ENCODE results near the gene XKR8.
"Not testable (repeated sequence)": the region's sequence is repeated elsewhere in the genome, so short reads cannot be mapped to it uniquely, and the experiment has no call there.

The XKR8 gene

DNA sequence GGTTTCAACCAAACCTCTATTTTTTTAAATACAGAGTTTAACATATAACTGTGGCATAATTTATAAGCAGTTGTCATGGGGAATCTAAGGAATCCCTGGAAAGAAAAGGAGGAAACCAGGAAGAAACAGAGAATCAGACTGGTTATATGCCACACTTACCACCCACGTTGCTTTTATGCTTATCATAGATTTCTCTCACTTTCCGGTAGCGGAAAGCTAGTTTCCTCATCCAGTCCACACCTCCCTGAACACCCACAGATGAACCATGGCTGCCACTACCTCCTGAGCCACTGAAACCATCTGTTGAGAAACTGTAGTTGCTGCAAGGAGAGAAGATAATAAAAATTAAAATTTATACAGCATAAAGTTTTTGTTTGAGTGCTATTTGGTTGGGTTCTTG lies 33.5 kb downstream of the XKR8 start:
- DNase-seq, result peak in 1 of 2 donors; percentile 33

DNA sequence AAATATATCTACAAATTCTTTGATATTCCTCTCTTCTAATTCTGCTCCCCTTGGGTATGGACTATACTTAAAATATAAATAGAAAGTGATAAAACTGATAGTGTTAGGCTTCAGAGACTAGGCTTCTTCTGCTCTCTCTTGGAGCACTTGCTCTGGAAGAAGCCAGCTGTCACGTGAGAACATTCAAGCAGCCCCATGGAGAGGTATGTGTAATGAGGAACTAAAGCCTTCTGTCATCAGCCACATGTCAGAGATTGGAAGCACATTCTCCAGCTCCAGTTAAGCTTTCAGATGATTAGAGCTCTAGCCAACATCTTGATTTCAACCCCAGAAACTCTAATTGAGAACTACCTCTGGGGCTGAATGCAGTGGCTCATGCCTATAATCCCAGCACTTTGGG lies 34.3 kb downstream of the XKR8 start:
- DNase-seq, result no peak

DNA sequence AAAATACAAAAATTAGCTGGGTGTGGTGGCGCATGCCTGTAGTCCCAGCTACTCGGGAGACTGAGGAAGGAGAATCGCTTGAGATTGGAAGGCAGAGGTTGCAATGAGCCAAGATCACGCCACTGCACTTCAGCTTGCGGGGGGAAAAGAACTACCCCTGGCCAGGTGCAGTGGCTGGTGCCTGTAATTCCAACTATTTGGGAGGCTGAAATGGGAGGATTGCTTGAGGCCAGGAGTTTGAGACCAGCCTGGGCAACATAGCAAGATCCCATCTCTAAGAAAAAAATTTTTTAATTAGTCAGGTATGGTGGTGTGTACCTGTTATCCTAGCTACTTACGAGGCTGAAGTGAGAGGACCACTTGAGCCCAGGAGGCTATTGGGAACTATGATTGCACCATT lies 34.8 kb downstream of the XKR8 start:
- DNase-seq, result not testable (repeated sequence)

DNA sequence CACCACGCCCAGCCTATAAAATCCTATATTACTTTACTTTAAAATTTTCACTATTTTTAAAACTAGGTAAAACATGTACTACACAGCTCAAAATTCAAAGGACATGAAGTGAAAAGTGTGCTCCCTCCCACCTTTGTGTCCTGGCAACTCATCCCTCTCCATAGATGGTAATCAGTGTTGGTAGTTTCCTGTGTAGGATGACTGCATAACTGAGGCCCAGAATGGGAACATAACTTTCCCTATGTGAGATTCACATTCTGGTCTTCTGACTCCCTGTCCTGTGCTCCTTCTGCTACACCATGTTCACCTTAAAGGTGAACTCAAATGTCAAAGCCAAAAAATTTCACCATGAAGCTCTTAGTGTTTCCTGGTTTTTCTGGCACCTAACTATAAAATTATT lies 39.3 kb downstream of the XKR8 start:
- DNase-seq, result no peak

DNA sequence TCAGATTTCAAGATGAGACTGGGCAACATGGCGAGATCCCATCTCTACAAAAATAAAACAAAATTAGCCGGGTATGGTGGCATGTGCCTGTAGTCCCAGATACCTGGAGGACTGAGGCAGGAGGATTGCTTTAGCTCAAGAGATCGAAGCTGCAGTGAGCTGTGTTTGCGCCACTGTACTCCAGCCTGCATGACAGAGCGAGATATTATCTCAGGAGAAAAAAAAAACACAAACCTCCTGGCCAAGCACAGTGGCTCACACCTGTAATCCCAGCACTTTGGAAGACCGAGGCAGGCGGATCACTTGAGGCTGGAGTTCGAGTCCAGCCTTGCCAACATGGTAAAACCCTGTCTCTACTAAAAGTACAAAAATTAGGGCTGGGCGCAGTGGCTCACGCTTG lies 42.8 kb downstream of the XKR8 start:
- no peak for DNase-seq

DNA sequence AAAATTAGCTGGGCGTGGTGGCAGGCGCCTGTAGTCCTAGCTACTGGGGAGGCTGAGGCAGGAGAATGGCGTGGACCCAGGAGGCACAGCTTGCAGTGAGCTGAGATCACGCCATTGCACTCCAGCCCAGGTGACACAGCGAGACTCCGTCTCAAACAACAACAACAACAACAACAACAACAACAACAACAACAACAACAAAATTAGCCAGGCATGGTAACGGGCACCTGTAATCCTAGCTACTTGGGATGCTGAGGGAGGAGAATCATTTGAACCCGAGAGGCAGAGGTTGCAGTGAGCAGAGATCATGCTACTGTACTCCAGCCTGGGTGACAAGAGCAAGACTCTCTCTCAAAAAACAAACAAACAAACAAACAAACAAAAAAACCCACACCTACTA lies 43.3 kb downstream of the XKR8 start:
- not testable (repeated sequence) for DNase-seq

DNA sequence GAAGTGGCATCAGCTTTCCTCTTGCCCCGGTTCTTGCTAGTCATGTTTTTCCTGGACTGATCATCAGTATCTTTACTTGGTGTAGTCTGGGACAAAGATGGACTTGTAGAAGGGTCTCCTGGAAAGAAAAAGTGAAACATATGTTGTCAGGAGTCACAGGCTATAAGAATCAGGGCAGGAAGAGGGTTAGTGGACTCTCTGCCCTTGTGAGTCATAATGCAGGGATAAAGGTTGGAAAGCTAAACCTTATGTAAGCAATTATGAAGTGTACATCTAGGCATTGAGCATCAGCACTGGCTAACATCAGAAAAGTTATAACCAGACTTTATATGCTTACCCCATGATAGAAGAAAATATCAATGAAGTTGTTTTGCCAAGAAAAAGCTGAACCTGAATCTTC lies 51.2 kb downstream of the XKR8 start:
- DNase-seq, result no peak
